Activated naive CD4-positive, alpha-beta T cell treated with anti-CD3 and anti-CD28 coated beads, Interleukin-2, amount 50 U/mL, for 24 hours (primary cell): ENCODE results near the gene SERINC5.
A peak's percentile ranks its signal among the peaks of the same experiment; 100 is the strongest.
"Not testable (repeated sequence)": the region's sequence is repeated elsewhere in the genome, so short reads cannot be mapped to it uniquely, and the experiment has no call there.

Experiments used
- H3K27ac Mint-ChIP-seq: one replicate; pipeline ENCODE4 v1.8.0; 2021; ENCODE audit warnings: mild to moderate bottlenecking, mixed read lengths
- H3K27me3 Mint-ChIP-seq: one replicate; pipeline ENCODE4 v1.8.0; 2021; ENCODE audit warnings: mixed read lengths
- H3K36me3 Mint-ChIP-seq: one replicate; pipeline ENCODE4 v1.8.0; 2021; ENCODE audit warnings: mixed read lengths
- H3K4me1 Mint-ChIP-seq: one replicate; pipeline ENCODE4 v1.8.0; 2021; ENCODE audit warnings: mixed read lengths
- H3K4me3 Mint-ChIP-seq: one replicate; pipeline ENCODE4 v1.8.0; 2021; ENCODE audit warnings: mild to moderate bottlenecking, mixed read lengths
- H3K9me3 Mint-ChIP-seq: one replicate; pipeline ENCODE4 v1.8.0; 2021; ENCODE audit warnings: mixed read lengths

SERINC5 gene

GRCh38 chr5:80139466-80139972 is 116.3 kb downstream of the SERINC5 start:
- H3K27ac Mint-ChIP-seq, result peak overlapping the region; percentile 98
- H3K4me1 Mint-ChIP-seq, result peaks cover 96% of the 10 kb centered on the region
- peaks cover 22% of the 10 kb centered on the region for H3K36me3 Mint-ChIP-seq
- H3K4me3 Mint-ChIP-seq, result peak overlapping the region; percentile 82
- H3K27me3 Mint-ChIP-seq, result no peaks in the 10 kb centered on the region
- H3K9me3 Mint-ChIP-seq, result no peaks in the 10 kb centered on the region

- no peak overlapping the region for H3K4me3 Mint-ChIP-seq
- H3K36me3 Mint-ChIP-seq, result peaks cover 14% of the 10 kb centered on the region
- no peak overlapping the region for H3K27ac Mint-ChIP-seq
- H3K4me1 Mint-ChIP-seq, result peaks cover 96% of the 10 kb centered on the region
- H3K27me3 Mint-ChIP-seq, result no peaks in the 10 kb centered on the region
- H3K9me3 Mint-ChIP-seq, result no peaks in the 10 kb centered on the region
Measured at GRCh38 chr5:80138486-80138885, 117.4 kb downstream of the SERINC5 start.

DNA sequence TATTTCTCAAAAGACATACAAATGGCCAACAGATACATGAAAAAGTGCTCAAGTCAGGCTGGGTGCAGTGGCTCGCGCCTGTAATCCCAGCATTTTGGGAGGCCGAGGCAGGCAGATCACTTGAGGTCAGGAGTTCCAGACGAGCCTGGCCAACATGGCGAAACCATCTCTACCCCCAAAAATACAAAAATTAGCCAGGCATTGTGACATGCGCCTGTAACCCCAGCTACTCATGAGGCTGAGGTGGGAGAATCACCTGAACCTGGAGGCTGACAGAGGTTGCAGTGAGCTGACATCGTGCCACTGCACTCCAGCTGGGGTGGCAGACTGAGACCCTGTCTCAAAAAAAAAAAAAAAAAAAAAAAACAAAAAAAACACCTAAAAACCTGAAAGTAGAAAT is 119.0 kb downstream of the SERINC5 start:
- not testable (repeated sequence) for H3K9me3 Mint-ChIP-seq, H3K27me3 Mint-ChIP-seq, H3K36me3 Mint-ChIP-seq
- peak overlapping the region; percentile 98 for H3K27ac Mint-ChIP-seq
- H3K4me3 Mint-ChIP-seq, result peak overlapping the region; percentile 85
- peaks cover 96% of the 10 kb centered on the region for H3K4me1 Mint-ChIP-seq

- Mint-ChIP-seq H3K4me3 (peak overlapping the region; percentile 85), H3K36me3 (peaks cover 6% of the 10 kb centered on the region), H3K27ac (peak overlapping the region; percentile 98), H3K9me3 (peaks cover 5% of the 10 kb centered on the region), H3K4me1 (peaks cover 90% of the 10 kb centered on the region), H3K27me3 (no peaks in the 10 kb centered on the region)
Measured at GRCh38 chr5:80134876-80135275, 121.0 kb downstream of the SERINC5 start.

DNA sequence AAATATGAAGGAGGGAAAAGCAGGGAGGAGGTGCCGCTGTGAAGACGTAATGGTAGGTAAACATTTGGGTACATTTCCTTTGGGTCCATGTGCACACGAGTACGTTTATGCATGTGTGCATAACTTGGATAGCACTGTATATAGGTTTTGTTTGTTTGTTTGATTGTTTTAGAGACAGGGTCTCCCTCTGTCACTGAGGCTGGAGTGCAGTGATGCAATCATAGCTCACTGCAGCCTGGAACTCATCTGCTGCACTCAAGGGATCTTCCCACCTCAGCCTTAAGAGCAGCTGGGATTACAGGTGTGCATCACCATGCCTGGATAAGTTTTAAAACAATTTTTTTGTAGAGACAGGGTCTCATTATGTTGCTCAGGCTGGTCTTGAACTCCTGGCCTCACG is 126.7 kb downstream of the SERINC5 start:
- H3K9me3 Mint-ChIP-seq, result peaks cover 5% of the 10 kb centered on the region
- peak overlapping the region; percentile 85 for H3K27ac Mint-ChIP-seq
- no peak overlapping the region for H3K4me3 Mint-ChIP-seq
- H3K4me1 Mint-ChIP-seq, result peaks cover 74% of the 10 kb centered on the region
- H3K27me3 Mint-ChIP-seq, result no peaks in the 10 kb centered on the region
- peaks cover 2% of the 10 kb centered on the region for H3K36me3 Mint-ChIP-seq

- Mint-ChIP-seq H3K4me3 (no peak overlapping the region), H3K27me3 (no peaks in the 10 kb centered on the region), H3K4me1 (peaks cover 74% of the 10 kb centered on the region), H3K36me3 (peaks cover 3% of the 10 kb centered on the region), H3K27ac (peak overlapping the region; percentile 85), H3K9me3 (peaks cover 5% of the 10 kb centered on the region)
Measured at GRCh38 chr5:80128141-80128540, 127.7 kb downstream of the SERINC5 start.

DNA sequence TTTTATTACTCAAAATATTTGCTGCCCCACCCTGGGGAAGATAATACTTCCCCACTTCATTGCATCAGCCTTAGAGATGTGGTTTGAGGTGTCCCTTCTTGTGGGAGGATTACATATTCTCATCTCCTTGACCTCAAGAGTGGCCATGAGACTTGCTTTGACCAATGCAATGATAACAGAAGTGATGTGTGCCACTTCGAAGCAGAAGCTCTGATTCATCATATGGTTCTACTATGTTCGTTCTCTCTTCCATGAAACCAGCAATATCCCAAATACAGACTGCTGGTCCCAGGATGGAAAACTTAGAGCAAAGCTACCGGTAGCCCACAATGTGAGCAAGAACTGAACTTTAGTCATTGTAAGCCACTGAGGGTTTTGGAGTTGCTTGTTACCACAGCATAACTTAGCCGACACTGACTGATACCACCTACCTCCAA is 128.7 kb downstream of the SERINC5 start:
- Mint-ChIP-seq H3K4me1 (peaks cover 71% of the 10 kb centered on the region), H3K36me3 (peaks cover 4% of the 10 kb centered on the region), H3K4me3 (no peak overlapping the region), H3K27me3 (no peaks in the 10 kb centered on the region), H3K27ac (no peak overlapping the region), H3K9me3 (peaks cover 5% of the 10 kb centered on the region)

DNA sequence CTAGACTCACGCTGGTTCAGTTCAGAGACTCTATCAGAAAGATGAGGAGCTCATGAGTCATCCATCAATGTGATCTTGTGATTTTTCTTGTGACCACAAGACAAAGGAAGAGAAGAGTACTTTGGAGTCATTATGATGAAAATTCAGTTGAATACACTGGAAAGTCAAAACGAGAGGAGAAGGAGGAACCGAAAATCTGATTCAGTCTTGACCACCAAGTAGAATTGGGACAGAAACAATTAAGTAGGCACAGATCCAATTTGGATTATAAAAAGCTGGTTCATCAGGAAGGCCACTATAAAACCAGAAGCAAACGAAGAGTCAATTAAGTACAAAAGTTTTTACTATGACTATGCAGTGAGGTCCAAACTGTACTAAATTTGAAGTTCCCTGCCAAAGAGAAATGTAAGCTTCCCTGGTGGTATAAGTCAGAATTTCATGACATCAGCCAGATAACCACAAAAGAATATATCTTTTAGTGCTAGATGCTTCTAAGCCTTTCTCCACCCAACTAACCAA is 129.8 kb downstream of the SERINC5 start:
- Mint-ChIP-seq H3K27ac (peak overlapping the region; percentile 60), H3K36me3 (peaks cover 4% of the 10 kb centered on the region), H3K4me1 (peaks cover 66% of the 10 kb centered on the region), H3K9me3 (peaks cover 5% of the 10 kb centered on the region), H3K27me3 (no peaks in the 10 kb centered on the region), H3K4me3 (peak overlapping the region; percentile 37)

- Mint-ChIP-seq H3K4me3 (peak overlapping the region; percentile 37), H3K36me3 (peaks cover 4% of the 10 kb centered on the region), H3K4me1 (peaks cover 58% of the 10 kb centered on the region), H3K27me3 (no peaks in the 10 kb centered on the region), H3K27ac (peak overlapping the region; percentile 60), H3K9me3 (peaks cover under 1% of the 10 kb centered on the region)
Measured at GRCh38 chr5:80125022-80125961, 130.6 kb downstream of the SERINC5 start.

GRCh38 chr5:80124121-80124918 is 131.5 kb downstream of the SERINC5 start:
- Mint-ChIP-seq H3K27ac (no peak overlapping the region), H3K9me3 (no peaks in the 10 kb centered on the region), H3K4me3 (no peak overlapping the region), H3K36me3 (peaks cover 4% of the 10 kb centered on the region), H3K27me3 (no peaks in the 10 kb centered on the region), H3K4me1 (peaks cover 66% of the 10 kb centered on the region)

DNA sequence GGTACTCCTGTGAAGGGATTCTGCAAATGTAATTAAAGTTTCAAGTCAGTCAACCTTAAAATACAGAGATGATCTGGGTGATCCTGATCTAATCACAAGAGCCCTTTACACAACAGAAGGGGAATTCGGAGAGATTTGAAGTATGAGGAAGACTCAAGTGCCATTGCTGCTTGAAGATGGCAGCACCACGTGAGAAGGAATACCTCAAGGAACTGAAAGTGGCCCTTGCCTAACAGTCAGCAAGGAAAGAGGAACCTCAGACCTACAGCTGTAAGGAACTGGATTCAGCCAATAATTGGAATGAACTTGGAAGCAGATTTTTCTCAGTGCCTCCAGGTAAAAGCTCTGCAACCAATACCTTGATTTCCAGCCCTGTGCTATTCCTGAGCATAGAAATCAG is 133.3 kb downstream of the SERINC5 start:
- Mint-ChIP-seq H3K27ac (no peak overlapping the region), H3K27me3 (no peaks in the 10 kb centered on the region), H3K4me1 (peaks cover 68% of the 10 kb centered on the region), H3K4me3 (no peak overlapping the region), H3K9me3 (no peaks in the 10 kb centered on the region), H3K36me3 (peaks cover 4% of the 10 kb centered on the region)

- Mint-ChIP-seq H3K27me3 (no peaks in the 10 kb centered on the region), H3K27ac (no peak overlapping the region), H3K9me3 (no peaks in the 10 kb centered on the region), H3K4me1 (peaks cover 73% of the 10 kb centered on the region), H3K36me3 (peaks cover 12% of the 10 kb centered on the region), H3K4me3 (no peak overlapping the region)
Measured at GRCh38 chr5:80119372-80119771, 136.5 kb downstream of the SERINC5 start.

DNA sequence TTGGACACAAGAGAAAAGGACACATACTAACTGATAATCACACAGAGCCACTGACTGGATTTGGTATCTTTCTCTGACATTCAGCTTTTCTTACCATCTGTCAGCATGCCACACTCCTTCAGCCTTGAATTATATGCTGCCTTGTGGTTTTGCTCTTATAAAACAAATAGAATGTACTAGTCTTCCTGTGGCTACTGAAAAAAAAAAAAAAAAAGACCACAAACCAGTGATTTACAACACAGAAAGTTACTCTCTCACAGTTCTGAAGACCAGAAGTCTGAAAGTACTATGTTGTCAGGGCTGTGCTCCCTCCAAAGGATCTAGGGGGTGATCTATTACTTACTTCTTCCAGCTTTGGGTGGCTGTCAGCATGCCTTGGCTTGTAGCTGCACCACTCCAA is 138.4 kb downstream of the SERINC5 start:
- Mint-ChIP-seq H3K27me3 (no peaks in the 10 kb centered on the region), H3K9me3 (no peaks in the 10 kb centered on the region), H3K36me3 (peaks cover 19% of the 10 kb centered on the region), H3K27ac (no peak overlapping the region), H3K4me1 (peaks cover 67% of the 10 kb centered on the region), H3K4me3 (no peak overlapping the region)

GRCh38 chr5:80116465-80116864 is 139.4 kb downstream of the SERINC5 start:
- Mint-ChIP-seq H3K4me3 (peak overlapping the region; percentile 51), H3K27me3 (no peaks in the 10 kb centered on the region), H3K27ac (peak overlapping the region; percentile 41), H3K4me1 (peaks cover 60% of the 10 kb centered on the region), H3K36me3 (peaks cover 20% of the 10 kb centered on the region), H3K9me3 (no peaks in the 10 kb centered on the region)

DNA sequence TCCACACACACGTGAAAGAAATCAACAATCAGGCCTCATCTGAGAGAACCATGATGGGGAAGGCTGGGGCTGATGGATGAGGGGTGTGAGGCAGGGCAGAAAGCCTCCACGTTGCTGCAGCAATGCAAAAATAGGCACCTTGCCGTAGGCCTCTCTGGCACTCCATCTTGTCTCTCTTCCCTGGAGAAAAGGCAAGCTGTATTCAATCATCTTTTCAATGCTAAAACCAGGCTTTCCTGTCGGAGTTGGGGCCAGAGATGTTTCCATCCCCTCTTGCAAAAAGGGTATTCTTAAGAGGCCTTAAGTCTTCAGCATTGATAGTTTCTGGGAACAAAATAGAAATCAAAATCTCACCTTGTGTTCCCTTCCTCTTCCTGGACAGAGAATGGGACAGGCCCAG is 139.8 kb downstream of the SERINC5 start:
- Mint-ChIP-seq H3K36me3 (peaks cover 20% of the 10 kb centered on the region), H3K4me1 (peaks cover 61% of the 10 kb centered on the region), H3K9me3 (no peaks in the 10 kb centered on the region), H3K27me3 (no peaks in the 10 kb centered on the region), H3K27ac (peak overlapping the region; percentile 41), H3K4me3 (no peak overlapping the region)
